CD14-positive monocyte (primary cell): Measurements from ENCODE around the gene CDC14B. TPM values are rescaled to one million over a fixed set of nuclear protein-coding genes. Genes with fewer than 3 reads are reported as not detected.

Experiments
- DNase-seq, 3 donors: peaks; one replicate each; pipeline ENCODE4 v3.0.0-alpha.2; 2011 to 2022
- H2AFZ ChIP-seq: 2 replicates; pipeline ENCODE4 v1.6.0; 2012; ENCODE audit warnings: mild to moderate bottlenecking, low read depth, low read length, inconsistent platforms; ENCODE audit not compliant: insufficient read depth, poor library complexity, severe bottlenecking
- H3K27ac ChIP-seq, 2 donors: 1 replicate in 1 of 2; 2 replicates in 1 of 2; pipeline ENCODE4 v1.5.1; 2012 to 2013; ENCODE audit warnings: low read length in 2 of 2, control low read depth in 1 of 2, inconsistent platforms in 1 of 2, low read depth in 1 of 2, mild to moderate bottlenecking in 1 of 2
- H3K27me3 ChIP-seq, 2 donors: one replicate each; pipeline versions ENCODE4 v1.6.0 to v1.6.1; 2011 to 2013; ENCODE audit warnings: low read length in 2 of 2; ENCODE audit not compliant: control insufficient read depth in 2 of 2, insufficient read depth in 2 of 2
- H3K36me3 ChIP-seq, 2 donors: replicated peaks in 1 of 2; 1 replicate in 1 of 2; 2 replicates in 1 of 2; pipeline versions ENCODE4 v1.5.1 to v1.6.1; 2012 to 2013; ENCODE audit warnings: low read length in 2 of 2, control low read depth in 1 of 2, inconsistent platforms in 1 of 2, mild to moderate bottlenecking in 1 of 2; ENCODE audit not compliant: insufficient read depth in 2 of 2, control insufficient read depth in 1 of 2
- H3K4me1 ChIP-seq, 2 donors: 1 replicate in 1 of 2; 2 replicates in 1 of 2; pipeline versions ENCODE4 v1.5.1 to v1.6.1; 2012 to 2013; ENCODE audit warnings: low read length in 2 of 2, control low read depth in 1 of 2, inconsistent platforms in 1 of 2, mild to moderate bottlenecking in 1 of 2, moderate library complexity in 1 of 2; ENCODE audit not compliant: insufficient read depth in 2 of 2, control insufficient read depth in 1 of 2
- H3K4me2 ChIP-seq: replicated peaks from 2 replicates; pipeline ENCODE3; 2012; ENCODE audit warnings: low read length, moderate library complexity, mild to moderate bottlenecking; ENCODE audit not compliant: poor library complexity, severe bottlenecking; ENCODE audit errors: extremely low read depth
- H3K4me3 ChIP-seq, 3 experiments: fragments of 200-600 bp in 1 of 3; sonication (generic) in 1 of 3; replicated peaks in 1 of 3; 1 replicate in 2 of 3; 2 replicates in 1 of 3; pipeline ENCODE4 v1.5.1; 2011 to 2013; ENCODE audit warnings: low read length in 3 of 3, mild to moderate bottlenecking in 3 of 3, control low read depth in 2 of 3, low read depth in 2 of 3, inconsistent platforms in 1 of 3, moderate library complexity in 1 of 3
- H3K79me2 ChIP-seq: 2 replicates; pipeline ENCODE4 v1.6.0; 2012; ENCODE audit warnings: mild to moderate bottlenecking, control low read depth, inconsistent platforms, low read length, moderate library complexity; ENCODE audit not compliant: insufficient read depth
- H3K9ac ChIP-seq: 2 replicates; pipeline ENCODE4 v1.6.0; 2017; ENCODE audit warnings: low read length, mild to moderate bottlenecking; ENCODE audit not compliant: insufficient read depth, poor library complexity, severe bottlenecking
- H3K9me3 ChIP-seq, 2 donors: replicated peaks in 1 of 2; 1 replicate in 1 of 2; 2 replicates in 1 of 2; pipeline versions ENCODE4 v1.5.1 to v1.6.1; 2012 to 2013; ENCODE audit warnings: low read length in 2 of 2, control low read depth in 1 of 2; ENCODE audit not compliant: control insufficient read depth in 1 of 2, insufficient read depth in 1 of 2
- H4K20me1 ChIP-seq: 2 replicates; pipeline ENCODE4 v1.6.0; 2012; ENCODE audit warnings: mild to moderate bottlenecking, low read length, control low read depth, moderate library complexity; ENCODE audit not compliant: insufficient read depth
- H3K27ac Mint-ChIP-seq, 7 donors: one replicate each; pipeline ENCODE4 v1.8.0; 2020; ENCODE audit warnings: mild to moderate bottlenecking in 7 of 7, mixed read lengths in 7 of 7, moderate library complexity in 6 of 7, inconsistent platforms in 2 of 7
- H3K27me3 Mint-ChIP-seq, 3 donors: one replicate each; pipeline ENCODE4 v1.8.0; 2021 to 2022; ENCODE audit warnings: low read depth in 3 of 3, mild to moderate bottlenecking in 3 of 3, mixed read lengths in 3 of 3, moderate library complexity in 3 of 3, inconsistent platforms in 1 of 3
- H3K36me3 Mint-ChIP-seq, 2 donors: one replicate each; pipeline ENCODE4 v1.8.0; 2020; ENCODE audit warnings: mixed read lengths in 2 of 2, inconsistent platforms in 1 of 2, mild to moderate bottlenecking in 1 of 2
- H3K4me1 Mint-ChIP-seq: one replicate; pipeline ENCODE4 v1.8.0; 2020; ENCODE audit warnings: mild to moderate bottlenecking, mixed read lengths
- H3K4me3 Mint-ChIP-seq, 2 donors: one replicate each; pipeline ENCODE4 v1.8.0; 2020; ENCODE audit warnings: mild to moderate bottlenecking in 2 of 2, mixed read lengths in 2 of 2, moderate library complexity in 1 of 2
- H3K9me3 Mint-ChIP-seq, 7 donors: one replicate each; pipeline ENCODE4 v1.8.0; 2020 to 2022; ENCODE audit warnings: mixed read lengths in 7 of 7, mild to moderate bottlenecking in 6 of 7, moderate library complexity in 6 of 7, inconsistent platforms in 2 of 7
- WGBS: methylation state at CpG from one replicate; pipeline ENCODE4 v1.1.5; 2013; ENCODE audit warnings: missing lambda C conversion rate; ENCODE audit not compliant: insufficient coverage; 5-methylcytosine and 5-hydroxymethylcytosine counted together
- intact Hi-C, 2 donors: fragments of 100-400 bp; cut with micrococcal nuclease; formaldehyde crosslinking; loops; one replicate each; pipeline versions ENCODE4 v1.15.0 to v1.15.1; 2023
- polyA plus RNA-seq, 3 donors: library from polyadenylated mRNA; depleted of rRNA in 1 of 3; unstranded in 2 of 3; stranded (reverse) in 1 of 3; fragments of 300-500 nt in 2 of 3; fragments of >200 nt in 1 of 3; fragmentation: Illumina TruSeq in 2 of 3; gene quantifications; 1 replicate in 2 of 3; 2 replicates in 1 of 3; pipeline ENCODE4 v1.2.3, GENCODE V29; 2012 to 2021
- TF ChIP-seq, protein P1 (sequence below): fragments of 200-600 bp; IDR thresholded peaks from one replicate; pipeline ENCODE4 v1.8.0; 2022; ENCODE audit warnings: antibody characterized with exemption, mild to moderate bottlenecking

The CDC14B gene
- polyA plus RNA-seq, 3 donors, result 0.03 to 0.47 (median 0.44) TPM

DNA sequence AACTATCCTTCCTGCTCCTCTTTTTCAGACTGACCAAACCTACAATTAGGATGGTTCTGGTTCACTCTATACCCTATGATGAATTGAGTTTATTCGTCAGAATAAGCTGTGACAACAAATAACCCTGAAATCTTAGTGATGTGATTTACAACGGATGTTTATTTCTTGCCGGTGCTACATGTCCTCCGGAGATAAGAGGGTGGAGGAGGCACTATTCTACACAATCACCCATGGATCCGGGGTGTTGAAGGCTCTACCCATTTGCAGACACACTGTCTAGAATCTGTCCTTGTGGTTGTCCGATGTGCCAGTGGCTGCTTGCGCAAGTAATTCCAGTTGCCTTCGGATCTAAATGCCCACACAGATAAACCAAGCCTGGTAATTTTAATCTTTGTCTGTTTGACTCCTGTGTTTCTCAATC is 44.7 kb downstream of the CDC14B start:
- Mint-ChIP-seq H3K36me3 (no peaks in the 10 kb centered on the region), H3K4me1 (no peaks in the 10 kb centered on the region), H3K4me3 (no peak overlapping the region), H3K9me3 (no peaks in the 10 kb centered on the region), H3K27ac (no peak overlapping the region), H3K27me3 (peaks cover 6 to 18% (median 10%) of the 10 kb centered on the region in 3 donors)
- Histone ChIP-seq H3K4me3 (no peak overlapping the region), H3K36me3 (no peaks in the 10 kb centered on the region), H3K4me2 (no peak overlapping the region), H3K9me3 (no peaks in the 10 kb centered on the region), H3K79me2 (no peaks in the 10 kb centered on the region), H3K9ac (no peak overlapping the region), H4K20me1 (no peaks in the 10 kb centered on the region), H2AFZ (no peak overlapping the region), H3K27ac (no peak overlapping the region), H3K4me1 (no peaks in the 10 kb centered on the region), H3K27me3 (no peaks in the 10 kb centered on the region)
- no CpG with 5 or more reads among the region's 8 CpGs for WGBS
- TF ChIP-seq, protein P1, sequence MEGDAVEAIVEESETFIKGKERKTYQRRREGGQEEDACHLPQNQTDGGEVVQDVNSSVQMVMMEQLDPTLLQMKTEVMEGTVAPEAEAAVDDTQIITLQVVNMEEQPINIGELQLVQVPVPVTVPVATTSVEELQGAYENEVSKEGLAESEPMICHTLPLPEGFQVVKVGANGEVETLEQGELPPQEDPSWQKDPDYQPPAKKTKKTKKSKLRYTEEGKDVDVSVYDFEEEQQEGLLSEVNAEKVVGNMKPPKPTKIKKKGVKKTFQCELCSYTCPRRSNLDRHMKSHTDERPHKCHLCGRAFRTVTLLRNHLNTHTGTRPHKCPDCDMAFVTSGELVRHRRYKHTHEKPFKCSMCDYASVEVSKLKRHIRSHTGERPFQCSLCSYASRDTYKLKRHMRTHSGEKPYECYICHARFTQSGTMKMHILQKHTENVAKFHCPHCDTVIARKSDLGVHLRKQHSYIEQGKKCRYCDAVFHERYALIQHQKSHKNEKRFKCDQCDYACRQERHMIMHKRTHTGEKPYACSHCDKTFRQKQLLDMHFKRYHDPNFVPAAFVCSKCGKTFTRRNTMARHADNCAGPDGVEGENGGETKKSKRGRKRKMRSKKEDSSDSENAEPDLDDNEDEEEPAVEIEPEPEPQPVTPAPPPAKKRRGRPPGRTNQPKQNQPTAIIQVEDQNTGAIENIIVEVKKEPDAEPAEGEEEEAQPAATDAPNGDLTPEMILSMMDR, result no peak
- intact Hi-C loops, result no loop called here
- no peak for DNase-seq

DNA sequence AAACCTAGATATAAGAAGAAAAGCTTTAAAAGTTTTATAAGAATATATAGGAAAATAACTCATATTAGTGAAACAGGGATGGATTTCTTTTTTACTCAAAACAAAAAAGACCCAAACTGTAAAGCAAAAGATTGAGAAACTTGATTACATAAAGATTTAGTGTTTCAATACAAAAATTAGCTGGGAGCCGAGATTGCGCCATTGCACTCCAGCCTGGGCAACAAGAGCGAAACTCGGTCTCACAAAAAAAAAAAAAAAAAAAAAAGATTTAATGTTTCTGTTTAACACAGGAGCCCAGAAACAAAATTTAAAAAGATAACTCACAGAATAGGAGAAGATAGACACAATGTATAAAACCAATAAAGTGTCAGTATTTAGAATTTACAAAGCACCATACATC is 45.2 kb downstream of the CDC14B start:
- DNase-seq, result no peak
- Histone ChIP-seq H3K36me3 (no peaks in the 10 kb centered on the region), H3K4me3 (no peak overlapping the region), H3K9ac (no peak overlapping the region), H3K4me1 (no peaks in the 10 kb centered on the region), H3K27ac (no peak overlapping the region), H4K20me1 (no peaks in the 10 kb centered on the region), H3K4me2 (no peak overlapping the region), H3K9me3 (no peaks in the 10 kb centered on the region), H2AFZ (no peak overlapping the region), H3K27me3 (no peaks in the 10 kb centered on the region), H3K79me2 (no peaks in the 10 kb centered on the region)
- TF ChIP-seq, protein P1, result no peak
- no CpG with 5 or more reads among the region's 4 CpGs for WGBS
- Mint-ChIP-seq H3K27ac (no peak overlapping the region), H3K36me3 (no peaks in the 10 kb centered on the region), H3K9me3 (no peaks in the 10 kb centered on the region), H3K4me3 (no peak overlapping the region), H3K4me1 (no peaks in the 10 kb centered on the region), H3K27me3 (peaks cover 4 to 18% (median 12%) of the 10 kb centered on the region in 3 donors)
- intact Hi-C loops, result no loop called here
